HepG2 (cell line): Measurements from ENCODE around the gene OGFR. TPM values are rescaled to one million over a fixed set of nuclear protein-coding genes. Genes with fewer than 3 reads are reported as not detected.

Source experiments
- GATAD2A ChIP-seq: IDR thresholded peaks from 2 replicates; pipeline ENCODE4 v1.6.1; 2016
- KLF13 ChIP-seq: sonication (generic); formaldehyde crosslinking; IDR thresholded peaks from 2 replicates; pipeline ENCODE4 v1.4.0; 2020; ENCODE audit warnings: mild to moderate bottlenecking, missing genetic modification reagents
- MED8 ChIP-seq: sonication (generic); formaldehyde crosslinking; IDR thresholded peaks from 2 replicates; pipeline ENCODE4 v1.8.1; 2023; ENCODE audit warnings: mild to moderate bottlenecking, missing genetic modification reagents; ENCODE audit not compliant: insufficient replicate concordance
- NCOA5 ChIP-seq: sonication (generic); formaldehyde crosslinking; IDR thresholded peaks from 2 replicates; pipeline ENCODE4 v1.4.0; 2020; ENCODE audit warnings: missing genetic modification reagents
- NKX3-1 ChIP-seq: sonication (generic); formaldehyde crosslinking; IDR thresholded peaks from 2 replicates; pipeline ENCODE4 v1.5.0; 2020; ENCODE audit warnings: missing genetic modification reagents
- PLRG1 ChIP-seq: fragments of 450-650 bp; conservative IDR thresholded peaks from 2 replicates; pipeline ENCODE4 v1.6.1; 2016
- SSRP1 ChIP-seq: IDR thresholded peaks from 2 replicates; pipeline ENCODE4 v1.6.1; 2016; ENCODE audit warnings: control low read depth
- TARDBP ChIP-seq: sonication (generic); formaldehyde crosslinking; IDR thresholded peaks from 2 replicates; pipeline ENCODE4 v1.8.0; 2022; ENCODE audit warnings: mild to moderate bottlenecking, missing genetic modification reagents
- THYN1 ChIP-seq: sonication (generic); formaldehyde crosslinking; IDR thresholded peaks from 2 replicates; pipeline ENCODE4 v1.8.1; 2023; ENCODE audit warnings: low read depth, mild to moderate bottlenecking, moderate library complexity, missing genetic modification reagents, borderline replicate concordance
- TSC22D2 ChIP-seq: sonication (generic); formaldehyde crosslinking; IDR thresholded peaks from 2 replicates; pipeline ENCODE4 v1.5.1; 2020; ENCODE audit warnings: missing genetic modification reagents, mild to moderate bottlenecking, borderline replicate concordance
- YY1 ChIP-seq: IDR thresholded peaks from 2 replicates; pipeline ENCODE4 v1.6.1; 2011; ENCODE audit warnings: low read length, low read depth, moderate library complexity, mild to moderate bottlenecking; ENCODE audit not compliant: insufficient read depth, insufficient replicate concordance
- ZMYM2 ChIP-seq: sonication (generic); formaldehyde crosslinking; IDR thresholded peaks from 2 replicates; pipeline ENCODE4 v1.8.0; 2022; ENCODE audit warnings: mild to moderate bottlenecking, missing genetic modification reagents
- ZNF10 ChIP-seq: sonication (generic); formaldehyde crosslinking; IDR thresholded peaks from 2 replicates; pipeline ENCODE4 v1.4.0; 2020; ENCODE audit warnings: mild to moderate bottlenecking, low read depth, missing genetic modification reagents, borderline replicate concordance
- ZNF101 ChIP-seq: sonication (generic); formaldehyde crosslinking; IDR thresholded peaks from 2 replicates; pipeline ENCODE4 v1.4.0; 2020; ENCODE audit warnings: mild to moderate bottlenecking, low read depth, missing genetic modification reagents, borderline replicate concordance
- ZNF337 ChIP-seq: sonication (generic); formaldehyde crosslinking; IDR thresholded peaks from 2 replicates; pipeline ENCODE4 v1.5.1; 2020; ENCODE audit warnings: missing genetic modification reagents, low read depth, mild to moderate bottlenecking, borderline replicate concordance
- ZNF552 ChIP-seq: sonication (generic); formaldehyde crosslinking; IDR thresholded peaks from 2 replicates; pipeline ENCODE4 v1.9.0; 2022; ENCODE audit warnings: missing genetic modification reagents, mild to moderate bottlenecking, borderline replicate concordance
- ZNF792 ChIP-seq: IDR thresholded peaks from 2 replicates; pipeline ENCODE4 v1.6.1; 2016
- ZNF883 ChIP-seq: sonication (generic); formaldehyde crosslinking; IDR thresholded peaks from 2 replicates; pipeline ENCODE4 v1.5.1; 2020; ENCODE audit warnings: mild to moderate bottlenecking, missing genetic modification reagents; ENCODE audit errors: not compliant biosample characterization
- polyA plus RNA-seq, 8 experiments: library from polyadenylated mRNA; depleted of rRNA in 3 of 8; stranded (reverse) in 7 of 8; unstranded in 1 of 8; fragments of >200 nt; fragmentation: Illumina TruSeq in 4 of 8; extraction: Trizol in 4 of 8; gene quantifications; 2 replicates each; pipeline versions ENCODE4 v1.2.1 to v1.2.3, GENCODE V29; 2011 to 2016; ENCODE audit warnings: low read depth in 4 of 8, missing spikeins in 1 of 8, mixed read lengths in 1 of 8; ENCODE audit not compliant: insufficient read depth in 1 of 8
- total RNA-seq, 5 experiments: library from RNA; depleted of rRNA; stranded (reverse); fragments of >200 nt; fragmentation: Illumina TruSeq; extraction: Trizol; gene quantifications; 2 replicates each; pipeline ENCODE4 v1.2.3, GENCODE V29; 2016; ENCODE audit warnings: low read depth in 1 of 5
- TF ChIP-seq, protein P1 (sequence below): sonication (generic); formaldehyde crosslinking; IDR thresholded peaks from 2 replicates; pipeline ENCODE4 v1.8.1; 2023; ENCODE audit warnings: mild to moderate bottlenecking, missing genetic modification reagents
- TF ChIP-seq, protein P2 (sequence below): IDR thresholded peaks from 2 replicates; pipeline ENCODE4 v1.6.1; 2016
- TF ChIP-seq, protein P3 (sequence below): sonication (generic); formaldehyde crosslinking; IDR thresholded peaks from 2 replicates; pipeline ENCODE4 v1.5.0; 2020; ENCODE audit warnings: mild to moderate bottlenecking, missing genetic modification reagents
- TF ChIP-seq, protein P4 (sequence below): sonication (generic); formaldehyde crosslinking; conservative IDR thresholded peaks from 2 replicates; pipeline ENCODE4 v1.4.0; 2020; ENCODE audit warnings: missing genetic modification reagents

OGFR gene
- total and polyA plus RNA-seq, 2 of the 13 experiments (the other 11 are each of a cell fraction or from before 2014, with no cell fraction given), result 47.7 to 81.8 TPM

DNA sequence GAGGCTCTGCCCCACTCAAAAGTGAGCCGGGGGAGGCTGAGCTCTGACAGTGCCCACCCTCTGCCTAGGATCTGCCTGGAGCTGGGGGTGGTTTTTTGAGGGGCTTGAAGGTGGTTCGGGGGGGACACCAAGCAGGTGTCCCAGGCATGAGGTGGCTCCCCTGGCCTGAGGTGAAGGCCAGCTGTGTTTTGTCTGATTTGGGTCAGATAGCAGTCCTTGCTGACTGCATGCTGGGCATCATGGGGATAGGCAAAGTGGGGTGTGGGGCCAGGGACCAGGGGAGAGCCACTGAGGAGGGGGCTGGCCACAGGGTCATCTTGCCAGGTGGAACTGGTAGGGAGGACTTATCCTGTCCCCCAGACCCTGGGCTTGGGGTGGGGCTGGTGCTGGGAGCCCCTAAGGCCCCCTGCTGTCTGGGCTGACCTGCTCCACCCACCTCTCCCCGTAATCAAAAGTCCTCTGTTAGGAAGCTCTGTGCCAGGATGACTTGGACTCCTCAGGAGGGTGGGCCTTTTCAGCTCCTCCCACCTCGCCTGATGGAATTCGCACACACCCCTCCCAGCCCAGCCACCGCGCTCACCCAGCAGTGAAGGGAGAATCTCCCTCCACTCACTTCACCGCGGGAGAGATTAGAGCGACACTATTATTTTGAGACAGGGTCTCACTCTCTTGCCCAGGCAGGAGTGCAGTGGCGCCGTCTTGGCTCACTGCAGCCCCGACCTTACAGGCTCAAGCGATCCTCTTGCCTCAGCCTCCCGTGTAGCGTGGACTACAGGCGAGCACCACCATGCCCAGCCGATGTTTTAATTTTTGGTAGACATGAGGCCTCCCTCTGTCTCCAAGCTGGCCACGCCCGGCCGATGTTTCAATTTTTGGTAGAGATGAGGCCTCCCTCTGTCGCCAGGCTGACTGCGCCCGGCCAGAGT is 10.7 kb downstream of the OGFR start (continued):
- TF ChIP-seq, protein P1, sequence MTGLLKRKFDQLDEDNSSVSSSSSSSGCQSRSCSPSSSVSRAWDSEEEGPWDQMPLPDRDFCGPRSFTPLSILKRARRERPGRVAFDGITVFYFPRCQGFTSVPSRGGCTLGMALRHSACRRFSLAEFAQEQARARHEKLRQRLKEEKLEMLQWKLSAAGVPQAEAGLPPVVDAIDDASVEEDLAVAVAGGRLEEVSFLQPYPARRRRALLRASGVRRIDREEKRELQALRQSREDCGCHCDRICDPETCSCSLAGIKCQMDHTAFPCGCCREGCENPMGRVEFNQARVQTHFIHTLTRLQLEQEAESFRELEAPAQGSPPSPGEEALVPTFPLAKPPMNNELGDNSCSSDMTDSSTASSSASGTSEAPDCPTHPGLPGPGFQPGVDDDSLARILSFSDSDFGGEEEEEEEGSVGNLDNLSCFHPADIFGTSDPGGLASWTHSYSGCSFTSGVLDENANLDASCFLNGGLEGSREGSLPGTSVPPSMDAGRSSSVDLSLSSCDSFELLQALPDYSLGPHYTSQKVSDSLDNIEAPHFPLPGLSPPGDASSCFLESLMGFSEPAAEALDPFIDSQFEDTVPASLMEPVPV (CRISPR knock-in tag), result peak; percentile 36; the same call in 1 of the 2 replicates
- TF ChIP-seq THYN1 (CRISPR knock-in tag) (no peak), ZNF792 (0 out of 2 replicates have a peak, but pooled peaks have one; percentile 15), ZNF101 (CRISPR knock-in tag) (no peak), PLRG1 (no peak), TSC22D2 (CRISPR knock-in tag) (peak; percentile 44; the same call in 1 of the 2 replicates), NCOA5 (no peak), ZNF337 (CRISPR knock-in tag) (no peak), ZNF552 (no peak), ZMYM2 (CRISPR knock-in tag) (no peak), ZNF10 (no peak), TARDBP (CRISPR knock-in tag) (peak; percentile 45; the same call in 1 of the 2 replicates), KLF13 (0 out of 2 replicates have a peak, but pooled peaks have one; percentile 6), MED8 (CRISPR knock-in tag) (peak; percentile 8), SSRP1 (CRISPR knock-in tag) (no peak; the same call in 1 of the 2 replicates), NKX3-1 (CRISPR knock-in tag) (peak; percentile 41; the same call in 1 of the 2 replicates), YY1 (no peak), ZNF883 (CRISPR knock-in tag) (no peak), GATAD2A (CRISPR knock-in tag) (0 out of 2 replicates have a peak, but pooled peaks have one; percentile 43)
- TF ChIP-seq, protein P2, sequence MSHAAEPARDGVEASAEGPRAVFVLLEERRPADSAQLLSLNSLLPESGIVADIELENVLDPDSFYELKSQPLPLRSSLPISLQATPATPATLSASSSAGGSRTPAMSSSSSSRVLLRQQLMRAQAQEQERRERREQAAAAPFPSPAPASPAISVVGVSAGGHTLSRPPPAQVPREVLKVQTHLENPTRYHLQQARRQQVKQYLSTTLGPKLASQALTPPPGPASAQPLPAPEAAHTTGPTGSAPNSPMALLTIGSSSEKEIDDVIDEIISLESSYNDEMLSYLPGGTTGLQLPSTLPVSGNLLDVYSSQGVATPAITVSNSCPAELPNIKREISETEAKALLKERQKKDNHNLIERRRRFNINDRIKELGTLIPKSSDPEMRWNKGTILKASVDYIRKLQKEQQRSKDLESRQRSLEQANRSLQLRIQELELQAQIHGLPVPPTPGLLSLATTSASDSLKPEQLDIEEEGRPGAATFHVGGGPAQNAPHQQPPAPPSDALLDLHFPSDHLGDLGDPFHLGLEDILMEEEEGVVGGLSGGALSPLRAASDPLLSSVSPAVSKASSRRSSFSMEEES (CRISPR knock-in tag), result no peak
- TF ChIP-seq, protein P3, sequence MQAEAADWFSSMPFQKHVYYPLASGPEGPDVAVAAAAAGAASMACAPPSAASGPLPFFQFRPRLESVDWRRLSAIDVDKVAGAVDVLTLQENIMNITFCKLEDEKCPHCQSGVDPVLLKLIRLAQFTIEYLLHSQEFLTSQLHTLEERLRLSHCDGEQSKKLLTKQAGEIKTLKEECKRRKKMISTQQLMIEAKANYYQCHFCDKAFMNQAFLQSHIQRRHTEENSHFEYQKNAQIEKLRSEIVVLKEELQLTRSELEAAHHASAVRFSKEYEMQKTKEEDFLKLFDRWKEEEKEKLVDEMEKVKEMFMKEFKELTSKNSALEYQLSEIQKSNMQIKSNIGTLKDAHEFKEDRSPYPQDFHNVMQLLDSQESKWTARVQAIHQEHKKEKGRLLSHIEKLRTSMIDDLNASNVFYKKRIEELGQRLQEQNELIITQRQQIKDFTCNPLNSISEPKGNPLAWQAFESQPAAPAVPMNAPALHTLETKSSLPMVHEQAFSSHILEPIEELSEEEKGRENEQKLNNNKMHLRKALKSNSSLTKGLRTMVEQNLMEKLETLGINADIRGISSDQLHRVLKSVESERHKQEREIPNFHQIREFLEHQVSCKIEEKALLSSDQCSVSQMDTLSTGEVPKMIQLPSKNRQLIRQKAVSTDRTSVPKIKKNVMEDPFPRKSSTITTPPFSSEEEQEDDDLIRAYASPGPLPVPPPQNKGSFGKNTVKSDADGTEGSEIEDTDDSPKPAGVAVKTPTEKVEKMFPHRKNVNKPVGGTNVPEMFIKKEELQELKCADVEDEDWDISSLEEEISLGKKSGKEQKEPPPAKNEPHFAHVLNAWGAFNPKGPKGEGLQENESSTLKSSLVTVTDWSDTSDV (CRISPR knock-in tag), result no peak; the same call in 1 of the 2 replicates
- TF ChIP-seq, protein P4, sequence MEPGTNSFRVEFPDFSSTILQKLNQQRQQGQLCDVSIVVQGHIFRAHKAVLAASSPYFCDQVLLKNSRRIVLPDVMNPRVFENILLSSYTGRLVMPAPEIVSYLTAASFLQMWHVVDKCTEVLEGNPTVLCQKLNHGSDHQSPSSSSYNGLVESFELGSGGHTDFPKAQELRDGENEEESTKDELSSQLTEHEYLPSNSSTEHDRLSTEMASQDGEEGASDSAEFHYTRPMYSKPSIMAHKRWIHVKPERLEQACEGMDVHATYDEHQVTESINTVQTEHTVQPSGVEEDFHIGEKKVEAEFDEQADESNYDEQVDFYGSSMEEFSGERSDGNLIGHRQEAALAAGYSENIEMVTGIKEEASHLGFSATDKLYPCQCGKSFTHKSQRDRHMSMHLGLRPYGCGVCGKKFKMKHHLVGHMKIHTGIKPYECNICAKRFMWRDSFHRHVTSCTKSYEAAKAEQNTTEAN (CRISPR knock-in tag), result peak; percentile 27; the same call in 1 of the 2 replicates
